Stimulated activated CD4-positive, alpha-beta T cell treated with anti-CD3 and anti-CD28 coated beads, TNF-alpha, amount 100 ng/mL, for 48 hours (primary cell): ENCODE measurements around the gene WDFY2.

ENCODE experiments used
- DNase-seq, 3 donors: peaks; one replicate each; pipeline ENCODE4 v3.0.0-alpha.2; 2020; ENCODE audit warnings: low read depth in 3 of 3

The WDFY2 gene

GRCh38 chr13:51797664-51798488 is 213.6 kb downstream of the WDFY2 start:
- DNase-seq: no peak

GRCh38 chr13:51799261-51799660 is 215.0 kb downstream of the WDFY2 start:
- no peak for DNase-seq

GRCh38 chr13:51800486-51800885 is 216.2 kb downstream of the WDFY2 start:
- DNase-seq: no peak

GRCh38 chr13:51801631-51802099 is 217.4 kb downstream of the WDFY2 start:
- no peak for DNase-seq

GRCh38 chr13:51802631-51803418 is 218.6 kb downstream of the WDFY2 start:
- no peak for DNase-seq

- DNase-seq: peak; percentile 64 to 74 (median 68)
Observed at GRCh38 chr13:51803422-51804294, 219.4 kb downstream of the WDFY2 start, which contains the start of gene DHRS12. Gene DHRS12 (minus strand): TSS chr13:51804163. CDS start chr13:51799659, 4,504 bp downstream.

GRCh38 chr13:51804295-51805172 is 220.3 kb downstream of the WDFY2 start:
- no peak for DNase-seq

GRCh38 chr13:51805313-51805712 is 221.1 kb downstream of the WDFY2 start:
- DNase-seq: no peak

- no peak for DNase-seq
Observed at GRCh38 chr13:51805925-51806324, 221.7 kb downstream of the WDFY2 start.

- DNase-seq: no peak
Observed at GRCh38 chr13:51806566-51806965, 222.3 kb downstream of the WDFY2 start.

GRCh38 chr13:51807041-51807440 is 222.8 kb downstream of the WDFY2 start:
- DNase-seq: no peak

GRCh38 chr13:51808811-51809210 is 224.5 kb downstream of the WDFY2 start:
- DNase-seq: no peak

GRCh38 chr13:51811046-51811445 is 226.8 kb downstream of the WDFY2 start:
- no peak for DNase-seq

GRCh38 chr13:51811920-51812451 is 227.7 kb downstream of the WDFY2 start:
- DNase-seq: no peak

GRCh38 chr13:51814071-51814470 is 229.8 kb downstream of the WDFY2 start:
- no peak for DNase-seq

GRCh38 chr13:51814825-51815650 is 230.8 kb downstream of the WDFY2 start:
- DNase-seq: peak in 1 of 3 donors; percentile 58

- no peak for DNase-seq
Observed at GRCh38 chr13:51815848-51816247, 231.6 kb downstream of the WDFY2 start.

- no peak for DNase-seq
Observed at GRCh38 chr13:51816604-51817249, 232.5 kb downstream of the WDFY2 start.
